ENCODE results near the gene ZYG11B.

ZYG11B gene

DNA sequence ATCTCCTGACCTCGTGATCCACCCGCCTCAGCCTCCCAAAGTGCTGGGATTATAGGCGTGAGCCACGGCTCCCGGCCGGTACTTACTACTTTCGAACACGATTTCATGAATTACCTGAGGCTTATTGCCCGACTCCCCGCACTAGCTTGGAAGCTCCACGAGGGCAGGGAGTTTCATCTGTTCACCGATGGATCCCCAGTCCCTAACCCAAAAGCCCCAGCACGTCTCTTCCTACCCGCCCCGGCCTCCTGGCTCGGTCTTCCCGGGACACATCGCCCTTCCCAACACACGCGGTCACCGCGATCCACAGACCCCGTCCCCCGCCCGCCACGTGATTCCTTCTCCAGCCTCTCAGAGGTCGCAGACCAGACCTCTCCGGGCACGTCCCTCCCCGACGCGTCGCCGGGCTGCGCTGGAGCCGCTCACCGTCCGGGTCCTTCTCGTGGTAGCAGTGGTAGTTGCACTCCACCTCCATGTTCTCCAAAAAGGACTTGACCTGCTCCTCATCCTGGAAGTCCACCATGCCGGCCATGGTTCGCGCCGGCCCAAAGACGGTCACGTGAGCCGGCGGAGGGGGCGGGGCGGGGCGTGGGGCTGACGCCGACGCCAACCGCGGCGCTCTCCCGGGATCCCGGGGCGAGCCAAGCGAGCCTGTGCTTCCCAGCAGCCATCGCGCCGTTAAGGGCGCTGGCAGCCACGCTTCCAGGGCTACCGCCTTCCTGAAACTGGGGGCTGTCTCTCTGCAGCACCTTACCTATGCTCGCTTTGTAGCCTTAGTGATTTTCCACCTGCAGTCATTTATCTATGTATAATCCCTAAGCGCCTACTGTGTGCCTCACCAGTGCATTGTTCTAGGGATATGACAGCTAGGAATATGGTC is 28.2 kb upstream of the ZYG11B start, which contains the start of gene COA7:
Gene COA7, minus strand, starts transcription at position 553 of the 880 bp plus-strand sequence. Its CDS starts 21 bp downstream, at position 532.
- TF ChIP-seq SIN3A (IDR thresholded peaks at IDR 0.05; ENCODE audit: borderline replicate concordance, insufficient read depth, low read length) = 0 out of 2 replicates have a peak, but pooled peaks have one; percentile 11
- TF ChIP-seq TAF1 (IDR thresholded peaks at IDR 0.05; ENCODE audit: borderline replicate concordance, insufficient read depth, low read length) = peak; percentile 73; the same call in 1 of the 2 replicates
- TF ChIP-seq FOXP2 (optimal IDR thresholded peaks at IDR 0.05; ENCODE audit: borderline replicate concordance, extremely low read depth, extremely low read length, insufficient read depth) = peak; percentile 60
- TF ChIP-seq POLR2AphosphoS5 (IDR thresholded peaks at IDR 0.05; ENCODE audit: low read depth, low read length) = peak; percentile 85
- TF ChIP-seq, protein P1, sequence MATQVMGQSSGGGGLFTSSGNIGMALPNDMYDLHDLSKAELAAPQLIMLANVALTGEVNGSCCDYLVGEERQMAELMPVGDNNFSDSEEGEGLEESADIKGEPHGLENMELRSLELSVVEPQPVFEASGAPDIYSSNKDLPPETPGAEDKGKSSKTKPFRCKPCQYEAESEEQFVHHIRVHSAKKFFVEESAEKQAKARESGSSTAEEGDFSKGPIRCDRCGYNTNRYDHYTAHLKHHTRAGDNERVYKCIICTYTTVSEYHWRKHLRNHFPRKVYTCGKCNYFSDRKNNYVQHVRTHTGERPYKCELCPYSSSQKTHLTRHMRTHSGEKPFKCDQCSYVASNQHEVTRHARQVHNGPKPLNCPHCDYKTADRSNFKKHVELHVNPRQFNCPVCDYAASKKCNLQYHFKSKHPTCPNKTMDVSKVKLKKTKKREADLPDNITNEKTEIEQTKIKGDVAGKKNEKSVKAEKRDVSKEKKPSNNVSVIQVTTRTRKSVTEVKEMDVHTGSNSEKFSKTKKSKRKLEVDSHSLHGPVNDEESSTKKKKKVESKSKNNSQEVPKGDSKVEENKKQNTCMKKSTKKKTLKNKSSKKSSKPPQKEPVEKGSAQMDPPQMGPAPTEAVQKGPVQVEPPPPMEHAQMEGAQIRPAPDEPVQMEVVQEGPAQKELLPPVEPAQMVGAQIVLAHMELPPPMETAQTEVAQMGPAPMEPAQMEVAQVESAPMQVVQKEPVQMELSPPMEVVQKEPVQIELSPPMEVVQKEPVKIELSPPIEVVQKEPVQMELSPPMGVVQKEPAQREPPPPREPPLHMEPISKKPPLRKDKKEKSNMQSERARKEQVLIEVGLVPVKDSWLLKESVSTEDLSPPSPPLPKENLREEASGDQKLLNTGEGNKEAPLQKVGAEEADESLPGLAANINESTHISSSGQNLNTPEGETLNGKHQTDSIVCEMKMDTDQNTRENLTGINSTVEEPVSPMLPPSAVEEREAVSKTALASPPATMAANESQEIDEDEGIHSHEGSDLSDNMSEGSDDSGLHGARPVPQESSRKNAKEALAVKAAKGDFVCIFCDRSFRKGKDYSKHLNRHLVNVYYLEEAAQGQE (IDR thresholded peaks at IDR 0.05; ENCODE audit: insufficient read depth in 1 of 2, low read depth in 2 of 2, low read length in 2 of 2) = no peak

DNA sequence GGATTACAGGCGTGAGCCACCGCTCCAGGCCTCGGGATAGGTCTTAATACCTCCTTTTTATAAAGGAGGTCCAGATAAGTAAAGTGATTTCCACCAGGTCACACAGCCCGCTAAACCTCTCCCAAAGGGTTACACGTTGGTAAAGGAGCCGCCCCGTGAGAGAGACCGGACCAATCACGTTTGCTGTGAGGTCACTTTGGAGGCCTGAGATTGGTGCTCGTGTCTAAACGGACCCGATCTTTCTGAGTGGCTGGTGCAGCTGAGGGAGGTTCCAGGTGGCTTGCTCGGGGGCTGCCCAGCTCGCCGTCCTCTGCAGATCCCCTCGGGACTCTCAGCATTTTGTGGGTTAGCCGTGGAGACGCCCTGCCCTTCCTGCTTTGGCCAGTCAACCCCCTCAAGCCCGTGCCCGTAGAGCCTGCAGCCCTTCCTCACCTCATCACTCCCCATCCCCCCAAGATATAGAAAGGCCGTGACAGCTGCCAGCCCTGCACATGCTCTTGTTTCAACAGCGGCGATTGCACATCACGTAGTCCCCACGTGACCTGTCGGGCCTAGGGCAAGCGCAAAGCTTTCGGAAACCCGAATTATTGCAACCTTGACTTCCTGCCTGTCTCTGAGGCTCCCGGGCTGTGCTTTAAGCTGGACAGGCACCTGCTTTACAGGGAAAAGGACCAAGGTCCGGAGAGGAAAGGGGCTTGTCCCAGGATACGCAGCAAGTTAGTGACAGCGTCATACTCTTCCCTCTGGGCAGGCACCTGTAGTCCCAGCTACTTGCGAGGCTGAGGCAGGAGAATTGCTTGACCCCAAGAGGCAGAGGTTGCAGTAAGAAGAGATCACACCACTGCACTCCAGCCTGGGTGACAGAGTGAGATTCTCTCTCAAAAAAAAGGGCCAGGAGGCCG is 23.1 kb upstream of the ZYG11B start:
- no peak for TF ChIP-seq SIN3A (IDR thresholded peaks at IDR 0.05; ENCODE audit: borderline replicate concordance, insufficient read depth, low read length)
- no peak for TF ChIP-seq TAF1 (IDR thresholded peaks at IDR 0.05; ENCODE audit: borderline replicate concordance, insufficient read depth, low read length)
- no peak for TF ChIP-seq FOXP2 (optimal IDR thresholded peaks at IDR 0.05; ENCODE audit: borderline replicate concordance, extremely low read depth, extremely low read length, insufficient read depth)
- TF ChIP-seq POLR2AphosphoS5 (IDR thresholded peaks at IDR 0.05; ENCODE audit: low read depth, low read length) = no peak
- TF ChIP-seq, protein P1 (IDR thresholded peaks at IDR 0.05; ENCODE audit: insufficient read depth in 1 of 2, low read depth in 2 of 2, low read length in 2 of 2) = no peak

DNA sequence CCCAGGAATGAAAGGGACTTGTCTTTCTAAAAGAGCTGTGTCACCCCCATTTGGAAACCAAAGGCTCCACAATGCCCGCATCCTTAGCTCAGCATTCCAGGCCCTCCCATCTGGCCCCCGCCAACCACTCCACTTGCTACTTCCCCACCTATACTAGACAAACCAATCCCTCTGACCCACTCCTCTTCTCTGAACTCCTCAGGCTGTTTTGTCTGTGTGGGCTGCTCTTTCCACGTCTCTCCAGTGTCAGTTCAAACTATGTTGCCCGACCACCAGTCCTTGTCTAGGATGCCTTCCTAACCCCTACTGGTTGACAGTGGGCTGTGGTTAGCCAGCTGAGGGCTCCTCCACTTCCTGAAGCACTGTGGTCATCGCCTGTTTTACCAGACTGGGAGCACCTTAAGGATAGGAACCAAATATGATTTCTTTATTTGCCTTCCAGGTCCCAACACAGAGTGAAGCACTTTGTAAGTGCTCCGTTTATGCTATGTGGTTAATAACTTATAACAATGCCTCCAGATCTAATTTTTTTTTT is 20.1 kb upstream of the ZYG11B start:
- TF ChIP-seq, protein P1 (IDR thresholded peaks at IDR 0.05; ENCODE audit: insufficient read depth in 1 of 2, low read depth in 2 of 2, low read length in 2 of 2) = no peak
- no peak for TF ChIP-seq FOXP2 (optimal IDR thresholded peaks at IDR 0.05; ENCODE audit: borderline replicate concordance, extremely low read depth, extremely low read length, insufficient read depth)
- no peak for TF ChIP-seq SIN3A (IDR thresholded peaks at IDR 0.05; ENCODE audit: borderline replicate concordance, insufficient read depth, low read length)
- TF ChIP-seq TAF1 (IDR thresholded peaks at IDR 0.05; ENCODE audit: borderline replicate concordance, insufficient read depth, low read length) = no peak
- no peak for TF ChIP-seq POLR2AphosphoS5 (IDR thresholded peaks at IDR 0.05; ENCODE audit: low read depth, low read length)

DNA sequence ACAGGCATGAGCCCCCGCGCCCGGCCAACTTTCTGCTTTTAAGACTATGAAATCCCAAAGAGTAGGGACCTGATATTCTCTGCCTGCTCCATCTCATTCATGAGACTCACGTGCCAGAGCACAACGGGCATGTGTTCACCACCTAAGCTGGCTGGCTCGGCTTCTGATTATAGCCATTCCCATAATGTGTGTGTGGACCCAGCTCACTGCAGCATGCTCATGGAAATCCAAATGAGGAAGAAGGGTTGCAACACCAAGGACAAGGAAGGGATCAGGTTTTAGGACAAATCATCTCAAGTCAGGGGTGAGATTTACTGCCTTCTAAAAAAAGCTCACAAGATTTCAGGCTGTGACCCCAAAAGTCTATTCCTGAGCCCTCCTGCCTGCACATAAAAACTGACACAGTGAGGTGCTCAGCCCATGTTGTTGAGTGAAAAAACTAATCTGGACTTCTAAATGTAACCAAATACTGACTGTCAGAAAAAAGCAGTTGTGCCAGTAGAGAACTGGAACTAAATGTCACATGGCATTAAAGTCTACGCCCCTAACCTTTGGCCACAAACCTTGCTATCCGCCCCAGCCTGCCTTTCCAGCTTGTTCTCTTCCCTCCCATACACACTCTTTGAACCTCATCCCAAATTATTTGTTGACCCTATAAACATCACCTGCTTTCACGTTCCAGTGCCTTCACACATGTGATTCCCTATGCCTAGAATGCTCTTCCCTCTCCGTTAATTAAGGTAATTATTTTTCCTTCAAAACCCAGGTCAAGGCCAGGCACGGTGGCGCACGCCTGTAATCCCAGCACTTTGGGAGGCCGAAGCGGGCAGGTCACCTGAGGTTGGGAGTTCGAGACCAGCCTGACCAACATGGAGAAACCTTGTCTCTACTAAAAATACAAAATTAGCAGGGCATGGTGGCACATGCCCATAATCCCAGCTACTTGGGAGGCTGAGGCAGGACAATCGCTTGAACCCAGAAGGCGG is 19.0 kb upstream of the ZYG11B start:
- TF ChIP-seq POLR2AphosphoS5 (IDR thresholded peaks at IDR 0.05; ENCODE audit: low read depth, low read length) (no peak), TAF1 (IDR thresholded peaks at IDR 0.05; ENCODE audit: borderline replicate concordance, insufficient read depth, low read length) (no peak), FOXP2 (optimal IDR thresholded peaks at IDR 0.05; ENCODE audit: borderline replicate concordance, extremely low read depth, extremely low read length, insufficient read depth) (no peak), SIN3A (IDR thresholded peaks at IDR 0.05; ENCODE audit: borderline replicate concordance, insufficient read depth, low read length) (no peak)
- TF ChIP-seq, protein P1 (IDR thresholded peaks at IDR 0.05; ENCODE audit: insufficient read depth in 1 of 2, low read depth in 2 of 2, low read length in 2 of 2) = no peak

Measured in PFSK-1 (cell line).